IMR-90 (cell line): ENCODE data around the gene MFN2. TPM values are rescaled to one million over a fixed set of nuclear protein-coding genes. Genes with fewer than 3 reads are reported as not detected.

Experiments
- ATAC-seq: fragments of 200-7000 bp; cut with Tn5 transposase; 2 replicates; pipeline ENCODE4 v1.9.1; 2020; ENCODE audit warnings: low read depth, mild to moderate bottlenecking, moderate library complexity
- BruUV-seq: library from RNA; stranded (reverse); fragments of 400-500 nt; replicated peaks from 2 replicates; lab custom pipeline; 2021; lab: Mats Ljungman, UMichigan
- CTCF ChIA-PET: fragments of 300-600 bp; formaldehyde crosslinking; extraction: SDS; loops from one replicate; lab custom pipeline; 2021; ENCODE audit warnings: antibody characterized with exemption; lab: Yijun Ruan, JAX
- POLR2A ChIA-PET: fragments of 300-600 bp; sonication (Branson Sonifier 250); formaldehyde crosslinking; loops from one replicate; lab custom pipeline; 2022; ENCODE audit warnings: antibody characterized with exemption; ENCODE audit not compliant: unreplicated experiment; lab: Charles Lee
- DNase-seq: peaks from one replicate; pipeline ENCODE4 v3.0.0; 2013
- H2AFZ ChIP-seq: replicated peaks from 2 replicates; pipeline ENCODE3; 2013; ENCODE audit warnings: low read length, mild to moderate bottlenecking; ENCODE audit not compliant: poor library complexity
- H2AK5ac ChIP-seq: 2 replicates; pipeline ENCODE4 v1.6.1; 2013; ENCODE audit warnings: low read depth, low read length, inconsistent platforms
- H2AK9ac ChIP-seq: replicated peaks from 2 replicates; pipeline ENCODE3; 2013; ENCODE audit warnings: mild to moderate bottlenecking, low read depth, low read length, moderate library complexity; ENCODE audit not compliant: poor library complexity
- H2BK120ac ChIP-seq: 2 replicates; pipeline ENCODE4 v1.6.1; 2013; ENCODE audit warnings: low read depth, low read length, inconsistent platforms
- H2BK15ac ChIP-seq: 3 replicates; pipeline ENCODE4 v1.6.1; 2013; ENCODE audit warnings: low read depth, low read length, inconsistent platforms
- H2BK20ac ChIP-seq: 2 replicates; pipeline ENCODE4 v1.6.1; 2013; ENCODE audit warnings: low read depth, mild to moderate bottlenecking, inconsistent platforms, low read length, moderate library complexity
- H2BK5ac ChIP-seq: 2 replicates; pipeline ENCODE4 v1.6.1; 2013; ENCODE audit warnings: mild to moderate bottlenecking, low read depth, low read length, inconsistent platforms; ENCODE audit not compliant: poor library complexity, severe bottlenecking
- H3K14ac ChIP-seq: replicated peaks from 2 replicates; pipeline ENCODE4 v1.6.1; 2013; ENCODE audit warnings: low read depth, low read length, inconsistent platforms
- H3K18ac ChIP-seq: 2 replicates; pipeline ENCODE4 v1.6.1; 2013; ENCODE audit warnings: low read depth, low read length, control low read depth
- H3K23ac ChIP-seq: 2 replicates; pipeline ENCODE4 v1.6.1; 2013; ENCODE audit warnings: low read depth, low read length, inconsistent platforms
- H3K27ac ChIP-seq: 2 replicates; pipeline ENCODE4 v1.5.1; 2013; ENCODE audit warnings: mild to moderate bottlenecking, control low read depth, low read length; ENCODE audit not compliant: insufficient read depth
- H3K27me3 ChIP-seq: 2 replicates; pipeline ENCODE4 v1.6.1; 2013; ENCODE audit warnings: low read length; ENCODE audit not compliant: control insufficient read depth, insufficient read depth
- H3K36me3 ChIP-seq: 2 replicates; pipeline ENCODE4 v1.6.1; 2013; ENCODE audit warnings: low read length, mixed read lengths; ENCODE audit not compliant: control insufficient read depth, insufficient read depth
- H3K4ac ChIP-seq: 2 replicates; pipeline ENCODE4 v1.6.1; 2013; ENCODE audit warnings: low read depth, low read length, inconsistent platforms
- H3K4me1 ChIP-seq: 2 replicates; pipeline ENCODE4 v1.6.1; 2013; ENCODE audit warnings: low read length, mixed read lengths; ENCODE audit not compliant: control insufficient read depth, insufficient read depth
- H3K4me2 ChIP-seq: 2 replicates; pipeline ENCODE4 v1.6.1; 2013; ENCODE audit warnings: low read depth, mild to moderate bottlenecking, control low read depth, low read length, moderate library complexity
- H3K4me3 ChIP-seq: 2 replicates; pipeline ENCODE4 v1.5.1; 2013; ENCODE audit warnings: low read depth, mild to moderate bottlenecking, control low read depth, low read length, moderate library complexity; ENCODE audit not compliant: insufficient read depth
- H3K56ac ChIP-seq: 2 replicates; pipeline ENCODE4 v1.6.1; 2013; ENCODE audit warnings: low read length, inconsistent platforms; ENCODE audit not compliant: insufficient read depth; ENCODE audit errors: extremely low read depth
- H3K79me1 ChIP-seq, 2 experiments: 2 replicates each; pipeline ENCODE4 v1.6.1; 2013; ENCODE audit warnings: low read length in 2 of 2, inconsistent platforms in 1 of 2, low read depth in 1 of 2
- H3K9ac ChIP-seq: 2 replicates; pipeline ENCODE4 v1.6.1; 2013; ENCODE audit warnings: low read depth, low read length, control low read depth
- H3K9me1 ChIP-seq: 2 replicates; pipeline ENCODE4 v1.6.1; 2013; ENCODE audit warnings: low read length, inconsistent platforms; ENCODE audit not compliant: insufficient read depth
- H3K9me3 ChIP-seq: 2 replicates; pipeline ENCODE4 v1.6.1; 2013; ENCODE audit warnings: low read length; ENCODE audit not compliant: control insufficient read depth, insufficient read depth
- H4K20me1 ChIP-seq: 2 replicates; pipeline ENCODE4 v1.6.1; 2013; ENCODE audit warnings: low read length, inconsistent platforms; ENCODE audit not compliant: insufficient read depth
- H4K5ac ChIP-seq: 2 replicates; pipeline ENCODE4 v1.6.1; 2013; ENCODE audit warnings: mild to moderate bottlenecking, low read depth, low read length, control low read depth
- H4K8ac ChIP-seq, 2 experiments: 2 replicates each; pipeline ENCODE4 v1.6.1; 2013; ENCODE audit warnings: low read depth in 2 of 2, low read length in 2 of 2, control low read depth in 1 of 2, inconsistent platforms in 1 of 2
- H4K91ac ChIP-seq: 2 replicates; pipeline ENCODE4 v1.6.1; 2013; ENCODE audit warnings: low read depth, low read length, inconsistent platforms; ENCODE audit not compliant: insufficient read depth
- BHLHE40 ChIP-seq: fragments of 150-350 bp; IDR thresholded peaks from 2 replicates; pipeline ENCODE4 v1.6.1; 2016; ENCODE audit warnings: mild to moderate bottlenecking, low read depth, low read length
- CEBPB ChIP-seq: IDR thresholded peaks from 2 replicates; pipeline ENCODE4 v1.6.1; 2012; ENCODE audit warnings: low read depth, low read length, improper control_type of control experiment
- CHD1 ChIP-seq: IDR thresholded peaks from 2 replicates; pipeline ENCODE4 v1.6.1; 2012; ENCODE audit warnings: low read depth, low read length, improper control_type of control experiment
- FOS ChIP-seq: fragments of 150-350 bp; IDR thresholded peaks from 2 replicates; pipeline ENCODE4 v1.6.1; 2016; ENCODE audit warnings: low read depth, low read length
- MAFK ChIP-seq: IDR thresholded peaks from 2 replicates; pipeline ENCODE4 v1.6.1; 2012; ENCODE audit warnings: low read depth, low read length, improper control_type of control experiment
- MAZ ChIP-seq: IDR thresholded peaks from 2 replicates; pipeline ENCODE4 v1.6.1; 2012; ENCODE audit warnings: low read depth, mild to moderate bottlenecking, low read length, improper control_type of control experiment, moderate library complexity, borderline replicate concordance
- MXI1 ChIP-seq: IDR thresholded peaks from 2 replicates; pipeline ENCODE4 v1.6.1; 2012; ENCODE audit warnings: low read depth, mild to moderate bottlenecking, low read length, moderate library complexity, borderline replicate concordance
- NFE2L2 ChIP-seq: fragments of 150-350 bp; IDR thresholded peaks from 2 replicates; pipeline ENCODE4 v1.6.1; 2016; ENCODE audit warnings: low read depth, mild to moderate bottlenecking, low read length
- POLR2A ChIP-seq: IDR thresholded peaks from 2 replicates; pipeline ENCODE4 v1.6.1; 2012; ENCODE audit warnings: mild to moderate bottlenecking, low read depth, low read length
- RAD21 ChIP-seq: IDR thresholded peaks from 2 replicates; pipeline ENCODE4 v1.6.1; 2012; ENCODE audit warnings: low read length, improper control_type of control experiment
- RCOR1 ChIP-seq: IDR thresholded peaks from 2 replicates; pipeline ENCODE4 v1.6.1; 2012; ENCODE audit warnings: mild to moderate bottlenecking, low read length, improper control_type of control experiment; ENCODE audit not compliant: insufficient replicate concordance
- RFX5 ChIP-seq: IDR thresholded peaks from 2 replicates; pipeline ENCODE4 v1.8.0; 2012; ENCODE audit warnings: low read depth, mild to moderate bottlenecking, low read length, moderate library complexity
- SMC3 ChIP-seq: fragments of 150-350 bp; IDR thresholded peaks from 2 replicates; pipeline ENCODE4 v1.6.1; 2016; ENCODE audit warnings: low read depth, mild to moderate bottlenecking, antibody characterized with exemption, low read length, moderate library complexity
- WGBS, 2 experiments: methylation state at CpG; one replicate each; pipeline versions ENCODE4 v1.1.5 to v1.1.7; 2013; ENCODE audit warnings: missing lambda C conversion rate in 2 of 2; ENCODE audit not compliant: insufficient read length in 1 of 2; ENCODE audit errors: extremely low coverage in 2 of 2; 5-methylcytosine and 5-hydroxymethylcytosine counted together
- dilution Hi-C: fragments of 300-500 bp; cut with HindIII; formaldehyde crosslinking; loops from one replicate; pipeline ENCODE4 v1.14.3; 2018; ENCODE audit warnings: low sequenced_read_pairs; ENCODE audit not compliant: unreplicated experiment
- in situ Hi-C: fragments of 300-500 bp; cut with MboI; formaldehyde crosslinking; loops from 3 replicates; pipeline ENCODE4 v1.14.3; 2019; ENCODE audit warnings: low sequenced_read_pairs, inconsistent platforms, mixed read lengths
- intact Hi-C: fragments of 100-400 bp; cut with micrococcal nuclease; formaldehyde crosslinking; loops from 2 replicates; pipeline ENCODE4 v1.10.0; 2022
- polyA plus RNA-seq, 3 experiments: library from polyadenylated mRNA; depleted of rRNA; stranded (reverse); fragments of >200 nt; gene quantifications; 2 replicates each; pipeline ENCODE4 v1.2.3, GENCODE V29; 2012; ENCODE audit warnings: low replicate concordance in 1 of 3
- total RNA-seq: library from RNA; depleted of rRNA; stranded (reverse); fragments of >200 nt; gene quantifications from 2 replicates; pipeline ENCODE4 v1.2.3, GENCODE V29; 2012
- TF ChIP-seq, protein P1 (sequence below): fragments of 150-350 bp; IDR thresholded peaks from 2 replicates; pipeline ENCODE4 v1.6.1; 2017; ENCODE audit warnings: mild to moderate bottlenecking, antibody characterized with exemption, low read length, low read depth
- TF ChIP-seq, protein P2 (sequence below): conservative IDR thresholded peaks from 2 replicates; pipeline ENCODE4 v1.5.1; 2012; ENCODE audit warnings: mild to moderate bottlenecking, low read depth, low read length, improper control_type of control experiment

The MFN2 gene
- total and polyA plus RNA-seq, 2 of the 4 experiments (the other 2 are of a cell fraction), result 52.8 to 84.2 TPM

DNA sequence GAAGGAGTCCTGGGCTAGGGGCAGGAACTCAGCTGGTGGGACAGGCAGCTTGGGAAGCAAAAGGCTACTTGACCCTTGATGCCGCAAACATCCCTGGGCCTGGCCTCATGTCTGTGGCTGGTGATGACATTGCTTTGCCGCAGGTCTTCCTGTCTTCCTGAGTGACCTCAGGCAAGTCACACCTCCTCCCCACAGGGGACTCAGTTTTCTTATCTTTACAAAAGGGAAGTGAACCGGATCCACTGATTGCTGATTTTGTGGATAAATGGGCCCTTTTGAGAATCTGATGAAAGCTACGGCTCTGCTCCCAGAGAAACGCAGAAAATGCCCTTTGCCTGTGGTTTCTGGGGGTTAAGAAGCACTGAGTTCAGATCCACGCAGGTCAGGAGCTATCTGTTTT is 25.0 kb upstream of the MFN2 start:
- Histone ChIP-seq H2BK15ac (no peak overlapping the region), H3K56ac (no peak overlapping the region), H4K91ac (no peak overlapping the region), H3K9ac (no peak overlapping the region), H4K20me1 (peaks cover 8% of the 10 kb centered on the region; the same call in 1 of the 2 replicates), H2AK5ac (no peak overlapping the region), H3K27ac (no peak overlapping the region), H2AK9ac (no peak overlapping the region), H3K14ac (no peak overlapping the region), H4K8ac (no peak overlapping the region), H4K5ac (no peak overlapping the region), H2BK20ac (no peak overlapping the region), H3K4me1 (no peaks in the 10 kb centered on the region), H3K4me3 (no peak overlapping the region), H3K9me1 (no peaks in the 10 kb centered on the region; the same call in 1 of the 2 replicates), H3K36me3 (peaks cover 71% of the 10 kb centered on the region), H2BK120ac (no peak overlapping the region), H3K27me3 (no peaks in the 10 kb centered on the region), H2BK5ac (no peak overlapping the region), H3K18ac (no peak overlapping the region), H3K4me2 (no peak overlapping the region), H3K23ac (no peak overlapping the region), H3K4ac (no peak overlapping the region), H3K79me1 (peaks cover 5 to 9% of the 10 kb centered on the region in 2 experiments; a peak in 2 of 4 replicates), H2AFZ (no peak overlapping the region), H3K9me3 (no peaks in the 10 kb centered on the region)
- TF ChIP-seq CHD1 (no peak), BHLHE40 (no peak), SMC3 (no peak), RAD21 (no peak), POLR2A (no peak), MAZ (no peak), MXI1 (no peak), RCOR1 (no peak), NFE2L2 (no peak), FOS (no peak), RFX5 (no peak), MAFK (no peak), CEBPB (no peak)
- TF ChIP-seq, protein P1, sequence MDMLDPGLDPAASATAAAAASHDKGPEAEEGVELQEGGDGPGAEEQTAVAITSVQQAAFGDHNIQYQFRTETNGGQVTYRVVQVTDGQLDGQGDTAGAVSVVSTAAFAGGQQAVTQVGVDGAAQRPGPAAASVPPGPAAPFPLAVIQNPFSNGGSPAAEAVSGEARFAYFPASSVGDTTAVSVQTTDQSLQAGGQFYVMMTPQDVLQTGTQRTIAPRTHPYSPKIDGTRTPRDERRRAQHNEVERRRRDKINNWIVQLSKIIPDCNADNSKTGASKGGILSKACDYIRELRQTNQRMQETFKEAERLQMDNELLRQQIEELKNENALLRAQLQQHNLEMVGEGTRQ, result no peak
- TF ChIP-seq, protein P2, sequence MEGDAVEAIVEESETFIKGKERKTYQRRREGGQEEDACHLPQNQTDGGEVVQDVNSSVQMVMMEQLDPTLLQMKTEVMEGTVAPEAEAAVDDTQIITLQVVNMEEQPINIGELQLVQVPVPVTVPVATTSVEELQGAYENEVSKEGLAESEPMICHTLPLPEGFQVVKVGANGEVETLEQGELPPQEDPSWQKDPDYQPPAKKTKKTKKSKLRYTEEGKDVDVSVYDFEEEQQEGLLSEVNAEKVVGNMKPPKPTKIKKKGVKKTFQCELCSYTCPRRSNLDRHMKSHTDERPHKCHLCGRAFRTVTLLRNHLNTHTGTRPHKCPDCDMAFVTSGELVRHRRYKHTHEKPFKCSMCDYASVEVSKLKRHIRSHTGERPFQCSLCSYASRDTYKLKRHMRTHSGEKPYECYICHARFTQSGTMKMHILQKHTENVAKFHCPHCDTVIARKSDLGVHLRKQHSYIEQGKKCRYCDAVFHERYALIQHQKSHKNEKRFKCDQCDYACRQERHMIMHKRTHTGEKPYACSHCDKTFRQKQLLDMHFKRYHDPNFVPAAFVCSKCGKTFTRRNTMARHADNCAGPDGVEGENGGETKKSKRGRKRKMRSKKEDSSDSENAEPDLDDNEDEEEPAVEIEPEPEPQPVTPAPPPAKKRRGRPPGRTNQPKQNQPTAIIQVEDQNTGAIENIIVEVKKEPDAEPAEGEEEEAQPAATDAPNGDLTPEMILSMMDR, result no peak
- ATAC-seq, result no peak
- 88% methylated on average over 3 of the region's 6 CpGs; no CpG with 5 or more reads in 1 of the 2 experiments for WGBS, 2 experiments
- in situ Hi-C loops (no loop called here), dilution Hi-C loops (no loop called here), intact Hi-C loops (no loop called here)
- no peak for DNase-seq
- BruUV-seq, result no TSS peak
- ChIA-PET POLR2A (no interaction called here), CTCF (no interaction called here)
